ENCODE data around the gene CD302. TPM values are rescaled to one million over a fixed set of nuclear protein-coding genes. Genes with fewer than 3 reads are reported as not detected.

The CD302 gene
- total and polyA plus RNA-seq, 10 of the 15 experiments (the other 5 are each of a cell fraction or from before 2014, with no cell fraction given) = 0.48 to 4.0 (median 2.1) TPM

GRCh38 chr2:159758686-159759085 is 39.3 kb downstream of the CD302 start (continued):
- TF ChIP-seq SMAD1 (IDR thresholded peaks at IDR 0.05; ENCODE audit: low read depth, partially characterized antibody) = no peak

- FAIRE-seq (no peak), ATAC-seq (no peak), DNase-seq (ENCODE audit: low read depth, low spot score) (no peak)
- ChIA-PET POLR2A (no interaction called here), SMC1A (ENCODE audit: uncharacterized antibody, unreplicated experiment) (no interaction called here), RAD21 (ENCODE audit: unreplicated experiment) (no interaction called here), CTCF (interaction anchor here (0.8 to 1.1 kb wide), 2 partner anchors 17 to 182 kb away, joined by 3 to 8 read pairs; no protein-coding TSS in a partner anchor)
- H3K4me3 ChIP-seq = no peak overlapping the region
- 93% methylated on average over 1 of the region's 1 CpG for WGBS (ENCODE audit: insufficient coverage, insufficient replicate concordance, low lambda C conversion rate, missing lambda C conversion rate)
- H4K20me1 ChIP-seq (ENCODE audit: control insufficient read depth, insufficient read depth) = no peaks in the 10 kb centered on the region; the same call in 1 of the 2 replicates
- H3K4me2 ChIP-seq (ENCODE audit: control insufficient read depth, insufficient read depth) = no peak overlapping the region
- no TSS peak for BruUV-seq (replicated peaks)
- no peaks in the 10 kb centered on the region for H3K4me1 ChIP-seq (ENCODE audit: control insufficient read depth, insufficient read depth, low read length)
- H3K79me2 ChIP-seq (ENCODE audit: control insufficient read depth, insufficient read depth, low read length) = peaks cover 9% of the 10 kb centered on the region
- H3K36me3 ChIP-seq (ENCODE audit: control insufficient read depth in 2 of 2, insufficient read depth in 2 of 2, low read length in 1 of 2) = peaks cover 0 to 16% of the 10 kb centered on the region in 2 experiments
- in situ Hi-C loops (cut with MboI) (no loop called here), intact Hi-C loops (cut with micrococcal nuclease; ENCODE audit: unreplicated experiment) (no loop called here)
- H3K9me3 ChIP-seq (replicated peaks; ENCODE audit: control insufficient read depth, insufficient read depth, low read length) = no peaks in the 10 kb centered on the region
- H2AFZ ChIP-seq (ENCODE audit: control insufficient read depth, low read depth, low read length) = no peak overlapping the region
- H3K27ac ChIP-seq (ENCODE audit: control insufficient read depth, insufficient read depth) = no peak overlapping the region
- no peaks in the 10 kb centered on the region for H3K27me3 ChIP-seq (replicated peaks in 1 of 2; ENCODE audit: control insufficient read depth in 2 of 2, insufficient read depth in 2 of 2, low read length in 1 of 2)
- H3K9ac ChIP-seq (ENCODE audit: control insufficient read depth, insufficient read depth, low read length) = no peak overlapping the region
- TF ChIP-seq RAD51 (IDR thresholded peaks at IDR 0.05) = no peak
- TF ChIP-seq ZNF592 (IDR thresholded peaks at IDR 0.05) = no peak
- no peak for TF ChIP-seq MEF2B (IDR thresholded peaks at IDR 0.05; ENCODE audit: partially characterized antibody, poor library complexity, severe bottlenecking)
- TF ChIP-seq MAX (IDR thresholded peaks at IDR 0.05; ENCODE audit: low read depth, low read length) = no peak
- no peak for TF ChIP-seq BACH1 (IDR thresholded peaks at IDR 0.05; ENCODE audit: borderline replicate concordance)
- no peak for TF ChIP-seq SUPT20H (IDR thresholded peaks at IDR 0.05; ENCODE audit: borderline replicate concordance, control insufficient read depth, low read depth, low read length)
- TF ChIP-seq ZNF217 (IDR thresholded peaks at IDR 0.05) = no peak
- no peak for TF ChIP-seq CREB1 (IDR thresholded peaks at IDR 0.05; ENCODE audit: low read depth)
- no peak for TF ChIP-seq CEBPZ (IDR thresholded peaks at IDR 0.05; ENCODE audit: low read depth, low read length)
- no peak for TF ChIP-seq ESRRA (IDR thresholded peaks at IDR 0.05; ENCODE audit: low read length)
- no peak for TF ChIP-seq SRF (IDR thresholded peaks at IDR 0.05; ENCODE audit: low read depth in 2 of 2, low read length in 2 of 2)
- TF ChIP-seq CTCF (IDR thresholded peaks at IDR 0.05 in 2 of 3, conservative IDR thresholded peaks at IDR 0.05 in 1 of 3; ENCODE audit: control insufficient read depth in 2 of 3, extremely low read depth in 1 of 3, insufficient read depth in 1 of 3, low read depth in 3 of 3, low read length in 3 of 3) = no peak
Measured at GRCh38 chr2:159758239-159758638, 39.8 kb downstream of the CD302 start.
